ENCODE results near the gene C7orf57. TPM values are rescaled to one million over a fixed set of nuclear protein-coding genes. Genes with fewer than 3 reads are reported as not detected.
A peak's percentile ranks its signal among the peaks of the same experiment; 100 is the strongest.

Gene C7orf57
- total RNA-seq, 3 donors from 2014 or later (not counting 1 experiment from before 2014, with no cell fraction given): 0.85 TPM; not detected in 2

GRCh38 chr7:48110868-48111267 is 75.5 kb downstream of the C7orf57 start:
- DNase-seq (no peak), ATAC-seq (no peak)
- H3K27ac Mint-ChIP-seq: peak overlapping the region; percentile 64 to 85
- Histone ChIP-seq H3K27ac (ENCODE audit: low read length) (no peak overlapping the region), H3K4me1 (ENCODE audit: control insufficient read depth, insufficient read depth, low read length) (peaks cover 15% of the 10 kb centered on the region), H3K9me3 (ENCODE audit: control insufficient read depth, insufficient read depth, low read length) (no peaks in the 10 kb centered on the region), H3K36me3 (ENCODE audit: control insufficient read depth, insufficient read depth, low read length) (peaks cover 28% of the 10 kb centered on the region), H3K4me3 (ENCODE audit: low read length) (no peak overlapping the region), H3K27me3 (ENCODE audit: control insufficient read depth, insufficient read depth, low read length) (no peaks in the 10 kb centered on the region)
- 93% methylated on average over 4 of the region's 4 CpGs for WGBS (ENCODE audit: insufficient coverage)
- intact Hi-C loops (cut with micrococcal nuclease): loop anchor here (1.0 to 2.0 kb wide), 3 partner anchors 44 to 166 kb away; no protein-coding TSS in a partner anchor
- H3K36me3 Mint-ChIP-seq: no peaks in the 10 kb centered on the region
- no peak overlapping the region for H3K4me3 Mint-ChIP-seq
- no peak for TF ChIP-seq CTCF (IDR thresholded peaks at IDR 0.05)
- no peaks in the 10 kb centered on the region for H3K9me3 Mint-ChIP-seq
- no peaks in the 10 kb centered on the region for H3K27me3 Mint-ChIP-seq (ENCODE audit: low read depth in 2 of 2)
- peaks cover 13 to 22% of the 10 kb centered on the region in 2 donors for H3K4me1 Mint-ChIP-seq

Other genes with a start within 250 kb of the C7orf57 start
- under 1 TPM; 0.33 to 0.48 (median 0.38) TPM for gene PKD1L1, start 87.1 kb upstream of the C7orf57 start, total RNA-seq
- gene HUS1, start 55.9 kb upstream of the C7orf57 start, total RNA-seq: 10 to 100 TPM; 55.6 to 75.0 (median 59.3) TPM
- gene SUN3, start 6.4 kb upstream of the C7orf57 start, total RNA-seq: 1 to 10 TPM in 1 of 3 donors, not detected in 2; 1.3 TPM
- gene UPP1, start 53.7 kb downstream of the C7orf57 start, total RNA-seq: 100 to 1,000 TPM in 2 of 3 donors, 10 to 100 TPM in 1; 98.5 to 121 (median 113) TPM
- gene ABCA13, start 135.9 kb downstream of the C7orf57 start, total RNA-seq: under 1 TPM in 2 of 3 donors, not detected in 1; 0.05 to 0.09 TPM